ENCODE measurements around the gene TMEM51.

TMEM51 gene, protein sequence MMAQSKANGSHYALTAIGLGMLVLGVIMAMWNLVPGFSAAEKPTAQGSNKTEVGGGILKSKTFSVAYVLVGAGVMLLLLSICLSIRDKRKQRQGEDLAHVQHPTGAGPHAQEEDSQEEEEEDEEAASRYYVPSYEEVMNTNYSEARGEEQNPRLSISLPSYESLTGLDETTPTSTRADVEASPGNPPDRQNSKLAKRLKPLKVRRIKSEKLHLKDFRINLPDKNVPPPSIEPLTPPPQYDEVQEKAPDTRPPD

DNA sequence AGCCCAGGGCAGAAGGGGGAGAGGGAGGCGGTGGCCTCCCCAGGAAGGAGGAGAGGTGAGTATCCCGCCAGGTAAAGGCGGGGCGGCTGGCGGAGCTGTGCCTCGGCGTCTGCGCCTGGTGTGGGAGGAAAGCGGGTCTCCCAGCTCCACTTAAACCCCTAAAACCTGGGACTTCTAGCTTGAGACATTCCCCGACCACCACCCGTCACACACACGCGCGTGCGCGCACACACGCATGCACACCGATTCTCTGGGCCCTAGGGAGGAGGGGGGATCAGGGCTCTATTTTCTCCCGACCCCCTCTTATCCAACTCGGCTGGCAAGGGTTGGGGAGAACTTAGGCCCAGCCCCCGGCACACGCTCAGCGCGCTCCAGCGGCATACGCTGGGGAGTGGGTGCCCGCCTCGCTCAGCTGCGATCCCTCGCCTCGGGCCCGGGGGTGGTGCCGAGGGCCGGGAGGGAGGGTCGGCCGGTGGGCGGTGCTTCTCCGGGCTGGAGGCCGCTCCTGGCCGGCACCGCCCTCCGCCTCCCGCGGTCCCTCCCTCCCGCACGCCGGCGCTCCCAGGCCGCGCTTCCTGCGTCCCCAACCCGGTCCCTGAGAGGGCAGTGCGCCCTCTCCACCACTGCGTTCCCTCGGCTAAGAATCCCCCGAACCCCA lies at the start of gene TMEM51:
TMEM51 (plus strand) TSS at position 564 of the 658 bp plus-strand sequence. CDS start 61,341 bp downstream, outside the sequence.
- peak in 1 of 2 donors; percentile 40 for DNase-seq

DNA sequence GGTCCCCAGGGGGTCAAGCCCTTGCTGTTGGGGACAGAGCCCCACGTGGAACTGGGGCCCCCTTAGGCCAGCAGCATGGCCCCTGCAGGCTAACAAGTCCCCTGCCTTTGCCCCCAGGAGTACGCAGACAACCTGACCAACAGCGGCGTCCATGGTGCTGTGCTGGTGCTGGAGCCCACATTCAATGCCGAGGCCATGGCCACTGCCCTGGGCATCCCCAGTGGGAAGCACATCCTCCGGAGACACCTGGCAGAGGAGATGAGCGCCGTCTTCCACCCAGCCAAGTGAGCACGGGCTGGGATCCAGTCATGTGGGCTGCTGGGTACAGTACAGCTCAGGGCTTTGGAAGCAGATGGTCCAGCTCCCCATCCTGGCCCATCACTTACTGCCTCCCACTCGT lies 49.6 kb upstream of the TMEM51 start:
- DNase-seq, result no peak

DNA sequence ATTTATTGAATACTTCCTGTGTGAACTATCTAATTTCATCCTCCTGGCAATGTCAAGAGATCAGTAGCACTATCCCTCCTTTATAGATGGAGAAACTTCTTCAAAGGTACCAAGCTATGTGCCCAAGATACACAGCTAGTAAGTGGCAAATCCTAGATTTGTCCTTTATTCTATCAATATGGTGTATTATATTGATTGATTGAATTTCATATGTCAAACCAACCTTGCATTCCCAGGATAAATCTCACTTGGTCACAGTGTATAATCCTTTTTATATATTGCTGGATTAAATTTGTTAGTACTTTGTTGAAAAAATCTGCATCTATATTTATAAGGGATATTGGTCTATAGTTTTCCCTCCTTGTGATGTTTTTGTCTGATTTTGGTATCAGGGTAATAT lies 48.8 kb upstream of the TMEM51 start:
- no peak for DNase-seq

DNA sequence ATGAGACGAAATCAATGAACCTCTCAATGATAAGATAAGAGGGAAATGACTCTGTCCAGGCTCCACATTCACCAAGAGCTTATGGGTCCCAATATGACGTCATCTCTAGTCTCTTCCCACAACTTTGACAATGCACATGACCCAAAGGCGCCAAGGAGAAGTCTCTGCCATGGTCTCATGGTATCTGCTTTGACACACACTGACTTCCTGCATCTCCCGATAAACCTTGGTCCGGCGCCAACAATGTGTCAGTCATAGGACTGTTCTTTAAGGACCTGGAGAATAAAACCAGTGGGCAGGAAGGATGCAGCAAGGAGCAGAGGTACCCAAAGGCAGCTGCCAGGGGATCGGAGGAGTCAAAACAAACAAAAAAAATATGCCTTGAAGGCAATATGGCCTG lies 46.9 kb upstream of the TMEM51 start:
- no peak for DNase-seq

DNA sequence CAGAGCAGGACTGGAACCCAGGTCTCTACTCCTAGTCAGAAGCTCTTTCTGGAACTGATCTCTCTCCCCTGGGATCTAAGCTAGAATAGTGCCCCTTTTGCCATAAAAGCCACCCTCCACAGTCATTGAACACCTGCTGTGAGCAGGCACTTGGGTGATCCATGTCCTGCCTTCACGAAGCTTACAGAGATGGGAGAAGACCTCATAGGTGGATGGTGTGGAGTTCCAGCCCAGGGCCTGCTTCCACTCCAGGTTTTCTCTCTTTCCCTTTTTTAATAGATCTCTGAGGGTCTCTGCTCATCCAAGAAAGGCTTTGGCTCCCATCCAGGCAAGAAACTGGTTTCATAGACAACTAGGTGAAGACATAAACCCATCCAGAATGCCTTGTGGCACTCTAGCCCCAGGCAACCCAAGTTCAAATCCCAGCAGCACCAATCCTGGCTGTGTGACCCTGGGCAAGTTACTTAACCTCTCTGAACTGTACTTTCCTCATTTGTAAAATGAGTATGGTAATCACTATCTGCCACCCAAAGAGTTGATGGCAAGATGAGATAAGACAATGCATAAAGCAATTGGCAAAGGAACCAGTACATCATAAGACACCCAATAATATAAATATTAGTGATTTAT lies 46.4 kb upstream of the TMEM51 start:
- DNase-seq, result no peak

DNA sequence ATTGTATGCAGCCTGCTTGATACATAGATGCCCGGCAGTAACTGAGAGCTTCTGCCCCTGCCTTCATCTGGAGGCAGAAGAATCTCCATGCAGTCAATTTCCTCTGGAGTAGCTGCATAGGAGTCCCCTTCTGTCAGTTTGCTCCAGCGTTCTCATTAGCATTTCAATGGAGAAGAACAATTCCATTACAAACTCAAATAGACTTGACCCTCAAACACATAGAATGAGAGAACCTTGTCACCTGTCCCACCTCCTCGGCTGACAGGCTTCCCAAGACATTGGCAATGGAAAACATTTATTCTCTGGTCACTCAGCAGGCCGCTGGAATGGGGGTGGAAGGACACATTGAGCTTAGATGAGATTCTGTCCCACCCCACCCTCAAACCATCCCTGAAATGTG lies 45.6 kb upstream of the TMEM51 start:
- DNase-seq, result no peak

DNA sequence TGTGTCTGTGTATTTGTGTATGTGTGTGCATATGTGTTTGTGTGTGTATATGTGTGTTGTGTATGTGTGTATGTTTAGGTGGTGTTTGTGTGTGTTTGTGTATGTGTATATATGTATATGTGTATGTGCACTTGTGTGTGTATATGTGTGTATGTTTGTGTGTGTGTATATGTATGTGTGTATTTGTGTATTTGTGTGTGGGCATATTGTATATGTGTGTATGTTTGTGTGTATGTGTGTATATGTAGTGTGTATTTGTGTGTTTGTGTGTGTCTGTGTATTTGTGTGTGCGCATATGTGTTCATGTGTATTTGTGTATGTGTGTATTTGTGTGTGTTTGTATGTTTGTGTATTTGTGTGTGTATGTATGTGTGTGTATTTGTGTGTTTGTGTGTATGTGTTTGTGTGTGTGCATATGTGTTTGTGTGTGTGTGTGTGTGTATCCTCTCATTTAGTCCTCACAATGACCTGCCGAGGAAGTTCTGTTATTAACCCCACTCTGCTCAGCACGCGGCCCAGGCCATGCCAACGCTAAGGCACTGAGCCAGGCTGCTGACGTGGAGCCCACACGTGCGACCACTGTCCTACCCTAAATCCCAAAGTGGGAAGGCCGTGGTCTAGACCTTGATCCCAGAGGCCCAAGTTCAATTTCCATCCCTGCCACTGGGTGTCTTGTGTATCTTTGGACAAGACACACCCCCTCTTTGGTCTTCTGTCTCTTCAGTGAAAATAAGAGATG lies 43.2 kb upstream of the TMEM51 start:
- no peak for DNase-seq

DNA sequence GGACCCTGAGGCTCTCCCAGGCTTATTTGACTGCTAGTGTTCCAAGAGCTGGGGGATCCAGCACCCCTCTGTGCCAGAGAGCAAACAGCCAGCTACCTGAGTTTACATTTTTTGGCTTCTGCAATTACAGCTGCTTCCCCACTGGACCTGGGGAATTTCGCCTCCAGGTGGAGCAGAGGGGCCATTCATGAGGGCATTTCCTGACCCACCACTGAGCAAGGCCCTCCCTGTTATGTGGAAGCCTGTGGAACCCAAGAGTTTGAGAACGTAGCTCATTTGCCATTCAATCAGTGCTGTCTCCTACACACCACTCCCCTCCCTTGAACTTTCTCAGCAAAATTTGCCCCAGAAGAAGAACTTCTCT lies 42.7 kb upstream of the TMEM51 start:
- no peak for DNase-seq

DNA sequence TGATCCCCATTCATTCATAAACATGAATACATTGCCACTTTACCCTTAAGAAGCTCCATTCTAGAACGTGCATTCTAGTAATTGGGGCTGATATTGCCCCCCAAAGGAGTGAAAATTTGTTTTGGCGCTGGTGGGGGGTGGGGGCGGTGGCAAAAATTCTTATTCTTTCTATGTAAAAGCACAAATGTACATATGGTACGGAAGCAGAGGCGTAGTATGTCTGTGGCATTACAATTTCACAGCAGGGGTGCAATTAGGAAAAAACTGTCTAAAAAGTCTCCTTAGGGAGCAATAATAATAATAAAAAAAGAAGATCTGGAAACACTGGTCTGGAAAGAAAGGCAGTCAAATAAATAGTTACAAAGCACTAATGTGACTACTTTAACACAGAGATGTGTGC lies 40.4 kb upstream of the TMEM51 start:
- DNase-seq, result no peak

DNA sequence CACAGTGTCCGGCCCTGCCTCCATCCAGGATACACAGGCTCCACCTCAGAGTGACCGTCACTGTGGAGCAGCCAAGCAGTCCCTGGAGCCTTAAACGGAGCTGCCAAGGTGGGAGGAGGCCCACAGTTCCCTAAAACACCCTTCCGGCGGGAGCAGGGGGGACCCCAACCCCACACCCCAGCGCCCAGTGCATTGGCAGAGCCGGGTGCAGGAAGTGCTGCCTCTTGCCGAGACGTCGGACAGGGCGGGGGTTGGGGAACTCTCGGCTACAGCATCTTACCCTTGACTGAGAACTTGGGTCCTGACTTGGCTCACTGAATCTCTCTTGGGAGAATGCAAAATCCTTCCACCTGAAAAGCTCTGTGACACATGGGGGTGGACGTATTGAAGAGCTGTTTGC lies 38.7 kb upstream of the TMEM51 start:
- DNase-seq, result no peak

DNA sequence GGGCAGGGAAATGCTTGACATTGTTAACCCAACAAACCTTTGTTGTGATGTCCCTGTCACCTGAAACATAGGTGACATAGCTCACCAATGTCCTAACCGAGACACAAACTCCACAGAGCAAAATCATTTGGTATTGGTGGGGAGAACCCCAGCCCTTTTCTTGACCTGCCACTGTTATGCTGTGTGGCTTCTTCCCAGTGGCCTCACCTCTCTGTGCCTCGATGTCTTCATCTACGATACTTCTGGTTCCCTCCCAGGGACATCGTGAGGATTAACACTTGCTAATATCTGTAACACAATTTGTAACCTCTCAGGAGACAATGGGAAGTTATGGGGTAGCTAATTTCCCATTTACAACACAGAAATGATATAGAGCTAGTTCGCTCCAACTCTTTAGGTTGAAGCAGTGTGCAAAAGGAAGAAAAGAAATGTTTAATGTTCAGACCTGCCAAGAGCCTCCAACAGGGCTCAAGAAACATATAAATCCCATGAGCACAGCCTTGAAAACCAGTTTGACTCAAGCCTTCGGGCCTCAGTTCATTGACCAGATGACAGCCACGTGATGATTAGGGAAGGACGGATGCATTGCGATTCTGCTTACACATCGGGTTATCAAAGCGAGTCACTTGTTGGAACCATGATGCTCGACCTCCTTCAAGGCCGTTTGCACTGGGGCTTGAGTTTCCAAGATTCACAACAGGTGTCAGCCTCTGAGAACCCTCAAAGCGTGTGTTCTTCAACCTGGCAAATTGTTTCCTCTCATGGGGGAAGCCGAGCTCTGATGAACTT lies 37.8 kb upstream of the TMEM51 start:
- no peak for DNase-seq

DNA sequence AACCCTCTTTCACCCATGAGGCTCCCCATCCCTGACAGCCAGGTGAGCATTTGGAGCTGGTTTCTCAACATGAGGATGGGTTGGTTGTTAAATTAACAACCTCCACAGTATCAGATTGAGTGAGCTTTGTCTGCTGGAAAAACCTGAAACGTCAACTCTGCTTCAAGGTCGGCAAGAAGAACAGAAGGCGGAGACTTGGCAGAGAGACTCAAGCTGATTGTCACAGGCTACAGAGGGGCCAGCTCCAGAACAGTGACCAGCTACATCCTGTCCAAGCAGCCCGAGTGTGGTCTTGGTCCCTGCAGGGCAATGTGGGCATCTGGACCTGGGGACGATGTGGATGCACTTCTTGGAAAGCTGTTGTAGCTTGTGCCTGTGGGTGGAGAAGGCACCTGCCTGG lies 36.6 kb upstream of the TMEM51 start:
- no peak for DNase-seq

DNA sequence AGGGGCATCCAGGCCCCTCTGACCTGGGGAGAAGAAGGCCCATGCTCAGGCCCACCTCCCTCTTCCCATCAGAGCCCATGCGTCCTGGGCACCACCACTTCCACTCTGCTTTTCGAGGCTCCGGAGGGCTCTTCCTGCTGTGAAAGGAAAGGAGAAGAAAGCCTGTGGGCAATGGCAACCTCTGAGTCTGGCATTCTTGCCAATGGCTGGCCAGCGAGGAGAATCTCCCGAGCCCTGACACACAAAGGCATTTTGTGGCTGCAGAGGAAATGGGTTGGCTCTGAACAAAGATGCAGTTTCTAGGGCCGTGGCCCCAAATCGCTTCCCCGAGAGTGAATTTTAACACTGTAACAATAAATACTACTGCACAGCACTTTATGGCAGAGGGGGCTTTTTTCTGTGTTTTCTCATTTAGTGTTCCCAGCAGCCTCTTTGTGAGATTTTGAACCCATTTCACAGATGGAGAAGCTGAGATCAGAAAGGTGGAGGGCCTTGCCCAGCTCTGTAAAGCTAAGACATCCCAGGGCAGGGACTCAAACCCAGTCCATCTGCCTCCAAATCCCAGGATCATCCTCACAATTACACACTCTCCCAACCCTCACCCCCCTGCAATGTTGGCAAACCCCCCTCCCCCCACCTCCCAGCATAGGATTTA lies 35.7 kb upstream of the TMEM51 start:
- no peak for DNase-seq

DNA sequence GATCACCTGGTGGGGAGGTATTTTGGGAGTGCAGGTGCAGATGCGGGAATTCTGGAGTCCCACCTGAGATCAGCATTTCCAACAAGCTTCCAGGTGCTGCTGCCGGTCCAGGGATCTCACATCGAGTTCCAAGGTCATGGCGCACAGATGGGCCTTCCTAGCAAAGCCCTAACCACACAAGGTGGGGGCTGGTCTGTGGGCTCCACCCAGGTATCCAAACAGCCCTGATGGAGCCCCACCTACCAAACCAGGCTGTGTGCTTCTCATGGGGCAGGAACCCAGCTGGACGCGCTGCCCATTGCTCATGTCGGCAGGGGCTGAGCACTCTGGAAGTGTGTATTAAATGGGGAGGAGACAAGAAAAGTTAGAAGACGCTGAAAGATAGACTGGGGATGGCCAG lies 35.0 kb upstream of the TMEM51 start:
- no peak for DNase-seq

DNA sequence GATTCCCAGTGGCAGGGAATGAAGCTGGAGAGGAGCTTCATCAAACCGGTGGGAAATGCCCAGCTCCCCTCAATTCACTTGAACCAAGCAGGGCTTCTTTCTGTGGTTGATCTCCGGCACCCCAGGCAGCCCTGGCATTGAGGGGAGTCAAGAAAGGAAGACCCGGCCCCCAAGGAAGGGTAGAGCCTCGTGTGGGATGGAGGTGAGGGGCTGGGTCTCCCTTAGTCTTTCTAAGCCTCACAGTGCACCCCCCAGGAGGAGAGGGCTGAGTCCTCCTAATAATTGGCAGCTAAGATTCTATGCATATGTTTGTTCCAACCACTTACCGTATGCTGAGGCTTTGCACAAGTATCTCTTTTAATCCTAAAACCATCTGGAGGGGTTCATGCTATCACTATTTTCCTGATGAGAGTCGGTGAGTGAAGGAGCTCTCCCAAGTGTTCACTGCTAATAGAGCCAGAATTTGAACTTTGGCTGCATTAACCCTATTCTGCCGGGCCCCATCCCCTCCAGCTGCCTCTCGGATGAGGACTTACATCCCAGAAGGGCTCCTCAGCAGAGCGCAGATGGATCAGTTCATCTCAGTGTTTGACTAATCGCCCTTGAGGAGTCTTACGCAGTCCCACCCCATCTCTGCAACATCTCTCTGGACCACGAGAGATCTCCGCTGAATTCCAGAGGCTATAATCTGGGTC lies 33.1 kb upstream of the TMEM51 start:
- DNase-seq, result no peak

DNA sequence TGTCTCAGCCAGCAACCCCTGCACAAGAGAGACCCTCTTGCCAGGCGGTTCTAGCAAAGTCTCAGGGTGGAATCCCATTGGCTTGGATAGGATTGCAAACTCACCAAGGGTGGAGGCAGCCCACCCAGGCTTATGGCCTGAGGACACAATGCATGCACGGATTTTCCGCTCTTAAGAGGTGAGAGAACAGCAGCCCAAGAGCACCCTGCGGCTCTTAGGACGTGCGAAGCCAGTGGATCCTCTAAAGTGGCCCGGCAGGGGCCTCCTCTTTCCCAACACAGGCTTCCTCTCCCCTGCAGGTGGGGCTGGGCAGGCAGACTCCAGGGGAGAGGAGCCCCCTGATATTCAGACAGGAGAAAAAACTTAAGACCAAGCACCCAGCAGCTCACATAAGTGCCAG lies 31.2 kb upstream of the TMEM51 start:
- no peak for DNase-seq

DNA sequence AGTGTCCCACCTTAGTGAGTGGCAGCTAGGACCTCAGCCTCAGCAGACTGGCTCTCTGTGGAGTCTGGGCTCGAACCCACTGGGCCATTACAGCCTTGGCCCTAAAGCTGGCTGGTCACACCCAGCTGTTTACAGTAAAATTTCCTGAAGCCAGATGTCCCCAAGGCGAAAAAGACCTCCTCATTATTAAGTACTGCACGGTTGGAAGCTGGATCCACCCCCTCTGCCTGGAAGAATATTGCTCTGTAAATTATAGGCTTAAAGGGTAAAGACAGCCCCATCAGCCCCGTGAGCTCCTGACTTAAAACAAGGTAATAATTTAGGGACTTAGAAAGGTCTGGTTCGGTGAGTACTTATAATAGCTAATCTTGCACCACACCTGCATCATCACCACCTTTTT lies 30.3 kb upstream of the TMEM51 start:
- DNase-seq, result no peak

DNA sequence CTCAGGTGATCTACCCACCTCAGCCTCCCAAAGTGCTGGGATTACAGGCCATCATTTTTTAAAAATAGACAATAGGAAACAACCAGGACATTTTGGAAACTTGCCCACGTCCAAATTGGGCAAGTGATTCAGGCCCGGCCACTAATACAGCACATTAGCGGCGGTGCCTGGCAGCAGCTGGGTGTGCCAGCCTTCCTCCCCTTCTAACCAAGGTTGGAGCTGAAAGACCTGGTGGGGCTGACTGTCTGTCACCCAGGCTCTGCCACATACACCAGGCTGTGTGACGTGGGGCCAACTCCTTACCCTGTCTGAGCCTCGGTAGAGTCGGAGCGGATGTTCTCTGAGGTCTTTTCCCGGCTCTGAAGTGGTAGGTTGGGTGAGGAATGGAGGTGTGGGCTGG lies 29.6 kb upstream of the TMEM51 start:
- DNase-seq, result no peak

DNA sequence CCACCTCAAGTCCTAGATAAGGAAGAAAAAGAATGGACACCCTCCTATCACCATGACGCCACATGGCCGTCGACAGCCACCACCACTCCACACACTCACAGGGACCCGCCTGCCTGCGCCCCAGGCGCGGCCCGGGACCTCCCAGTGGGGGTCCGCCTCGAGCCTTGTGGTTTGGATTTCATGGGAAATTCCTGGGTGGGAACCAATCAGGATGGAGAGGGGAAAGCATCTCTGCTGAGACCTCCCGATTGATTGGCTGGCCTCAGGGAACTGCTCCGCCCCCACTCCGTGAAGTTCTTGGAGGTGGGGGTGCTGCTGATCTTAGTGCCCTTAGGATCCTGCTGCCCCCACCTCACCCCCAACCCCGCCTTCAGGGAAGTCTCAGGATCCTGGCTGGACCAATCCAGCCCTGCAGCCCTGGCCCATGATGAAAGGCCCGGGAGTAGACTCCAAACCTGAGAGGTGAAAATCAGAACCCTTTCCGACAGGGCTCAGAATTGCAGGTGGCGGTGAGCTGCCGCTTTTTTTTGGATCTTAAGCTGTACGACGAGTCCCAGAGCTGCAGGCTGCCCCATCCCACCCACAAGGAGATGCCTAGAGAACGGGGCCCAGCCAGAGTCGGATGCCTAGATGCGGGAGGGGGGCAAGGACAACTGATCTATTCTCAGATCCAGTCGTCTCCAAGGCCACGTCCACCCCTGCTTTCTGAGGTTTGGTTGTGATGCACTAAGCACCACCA lies 29.0 kb upstream of the TMEM51 start:
- DNase-seq, result no peak

DNA sequence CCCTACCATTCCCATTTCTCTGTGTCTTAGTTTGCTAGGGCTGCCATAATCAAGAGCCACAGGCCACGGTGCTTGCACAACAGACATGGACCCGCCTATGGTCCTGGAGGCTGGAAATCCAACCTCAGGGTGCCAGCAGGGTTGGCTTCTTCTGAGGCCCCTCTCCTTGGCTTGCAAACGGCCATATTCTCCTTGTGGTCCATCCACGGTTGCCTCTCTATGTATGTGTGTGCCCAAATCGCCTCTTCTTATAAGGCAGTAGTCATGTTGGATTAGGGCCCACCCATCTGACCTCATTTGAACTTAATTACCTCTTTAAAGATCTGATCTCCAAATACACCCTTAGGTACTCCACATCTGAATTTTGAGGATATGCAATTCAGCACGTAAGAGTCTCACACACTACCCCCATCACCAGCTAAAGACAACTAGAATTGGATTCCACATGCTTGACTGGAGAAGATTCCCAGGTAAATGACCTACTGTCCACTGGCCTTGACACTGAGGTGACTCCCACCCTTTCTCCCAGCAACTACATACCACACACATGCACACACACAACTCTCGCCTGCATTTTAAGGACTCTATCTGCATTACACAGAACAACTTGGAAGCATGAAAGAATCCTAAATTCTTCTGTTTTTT lies 28.3 kb upstream of the TMEM51 start:
- DNase-seq, result no peak

DNA sequence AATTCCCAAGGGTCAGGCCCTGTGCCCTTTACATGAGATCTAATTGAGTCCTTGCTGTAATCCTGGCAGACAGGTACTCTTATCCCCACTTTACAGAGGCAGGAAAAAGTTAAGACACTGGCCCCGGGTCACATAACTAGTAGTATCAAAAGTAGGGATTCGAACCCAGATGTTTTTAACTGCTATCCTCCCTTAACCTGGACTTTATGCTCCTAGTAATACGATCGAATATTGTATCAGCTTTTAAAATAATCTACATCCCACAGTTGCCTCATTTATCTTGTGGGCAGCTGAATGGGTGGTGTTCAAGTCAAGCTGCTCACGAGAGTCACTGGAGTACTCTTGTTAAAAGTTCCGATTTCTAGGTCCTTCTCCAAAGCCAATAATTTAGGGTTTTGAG lies 25.5 kb upstream of the TMEM51 start:
- no peak for DNase-seq

Data from hippocampal formation (tissue), 2 donors.